Suprapubic skin (tissue), 4 donors: ENCODE measurements around the gene TNNI3K. TPM values are rescaled to one million over a fixed set of nuclear protein-coding genes. Genes with fewer than 3 reads are reported as not detected.

Experiments used
- DNase-seq, 2 donors: peaks; one replicate each; pipeline ENCODE4 v3.0.0-alpha.2; 2019; ENCODE audit warnings: low spot score in 2 of 2
- H3K27ac ChIP-seq: fragments of 200-600 bp; sonication (generic); one replicate; pipeline ENCODE4 v1.5.1; 2019
- H3K27me3 ChIP-seq: fragments of 200-600 bp; sonication (generic); one replicate; pipeline ENCODE4 v1.5.1; 2019
- H3K36me3 ChIP-seq: fragments of 200-600 bp; sonication (generic); one replicate; pipeline ENCODE4 v1.5.1; 2019
- H3K4me1 ChIP-seq: fragments of 200-600 bp; sonication (generic); one replicate; pipeline ENCODE4 v1.5.1; 2019
- H3K4me3 ChIP-seq: fragments of 200-600 bp; sonication (generic); one replicate; pipeline ENCODE4 v1.5.1; 2019; ENCODE audit warnings: mild to moderate bottlenecking
- H3K9me3 ChIP-seq: fragments of 200-600 bp; sonication (generic); one replicate; pipeline ENCODE4 v1.5.1; 2019
- EP300 ChIP-seq: sonication (generic); formaldehyde crosslinking; IDR thresholded peaks from one replicate; pipeline ENCODE4 v1.6.1; 2017; ENCODE audit warnings: antibody characterized with exemption
- POLR2A ChIP-seq, 2 donors: fragments of 450-650 bp; IDR thresholded peaks; one replicate each; pipeline ENCODE4 v1.6.1; 2017; ENCODE audit warnings: antibody characterized with exemption in 2 of 2, mild to moderate bottlenecking in 2 of 2, moderate library complexity in 2 of 2
- POLR2AphosphoS5 ChIP-seq, 3 donors: sonication (generic); formaldehyde crosslinking; IDR thresholded peaks; one replicate each; pipeline ENCODE4 v1.6.1; 2017; ENCODE audit warnings: antibody characterized with exemption in 3 of 3
- WGBS: methylation state at CpG from one replicate; pipeline ENCODE4 v1.1.5; 2018; 5-methylcytosine and 5-hydroxymethylcytosine counted together
- total RNA-seq, 4 donors: library from RNA; depleted of rRNA; stranded (reverse); fragments of >200 nt; gene quantifications; one replicate each; pipeline ENCODE4 v1.1.0, GENCODE V29; 2016
- TF ChIP-seq, protein P1 (sequence below), 2 donors: fragments of 200-600 bp in 1 of 2; fragments of 450-650 bp in 1 of 2; sonication (generic) in 1 of 2; IDR thresholded peaks; one replicate each; pipeline ENCODE4 v1.5.1; 2016 to 2019; ENCODE audit warnings: antibody characterized with exemption in 2 of 2, mild to moderate bottlenecking in 1 of 2, moderate library complexity in 1 of 2

Gene TNNI3K
- total RNA-seq, 4 donors from 2014 or later, result 0.76 to 3.2 (median 1.1) TPM; not detected in 1

DNA sequence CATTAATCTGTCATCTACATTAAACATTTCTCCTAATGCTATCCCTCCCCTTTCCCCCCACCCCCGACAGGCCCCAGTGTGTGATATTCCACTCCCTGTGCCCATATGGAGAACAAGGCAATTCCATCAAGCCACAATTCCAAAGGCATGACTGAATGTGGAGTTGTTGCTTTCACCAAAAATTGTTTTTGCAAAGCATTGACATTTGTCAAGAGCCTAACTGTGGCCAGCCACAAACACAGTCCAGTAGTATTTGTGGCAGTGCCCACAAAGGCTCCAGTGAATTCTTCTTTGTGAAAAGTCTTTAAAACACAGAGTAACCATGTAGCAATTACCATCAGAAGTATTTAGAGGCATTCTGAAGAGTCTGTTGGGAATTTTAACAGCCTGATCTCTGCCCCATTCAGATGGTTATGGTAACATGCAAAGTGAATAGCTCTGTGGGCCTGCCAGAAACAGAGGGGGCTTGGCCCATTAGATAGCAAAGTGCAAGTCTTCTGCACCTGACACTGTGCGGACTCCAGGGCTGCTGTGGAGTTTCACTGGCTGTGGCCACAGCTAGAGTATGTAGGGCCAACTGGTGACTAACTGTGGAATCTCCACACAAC, 288.8 kb downstream of the TNNI3K start:
- H3K27me3 ChIP-seq, result no peaks in the 10 kb centered on the region
- no peaks in the 10 kb centered on the region for H3K36me3 ChIP-seq
- H3K4me3 ChIP-seq, result no peak overlapping the region
- no peak for DNase-seq
- H3K27ac ChIP-seq, result no peak overlapping the region
- 82% methylated on average over 2 of the region's 2 CpGs for WGBS
- no peaks in the 10 kb centered on the region for H3K4me1 ChIP-seq
- no peaks in the 10 kb centered on the region for H3K9me3 ChIP-seq
- TF ChIP-seq POLR2A (IDR thresholded peaks at IDR 0.05) (no peak), POLR2AphosphoS5 (IDR thresholded peaks at IDR 0.05) (no peak), EP300 (no peak)
- TF ChIP-seq, protein P1, sequence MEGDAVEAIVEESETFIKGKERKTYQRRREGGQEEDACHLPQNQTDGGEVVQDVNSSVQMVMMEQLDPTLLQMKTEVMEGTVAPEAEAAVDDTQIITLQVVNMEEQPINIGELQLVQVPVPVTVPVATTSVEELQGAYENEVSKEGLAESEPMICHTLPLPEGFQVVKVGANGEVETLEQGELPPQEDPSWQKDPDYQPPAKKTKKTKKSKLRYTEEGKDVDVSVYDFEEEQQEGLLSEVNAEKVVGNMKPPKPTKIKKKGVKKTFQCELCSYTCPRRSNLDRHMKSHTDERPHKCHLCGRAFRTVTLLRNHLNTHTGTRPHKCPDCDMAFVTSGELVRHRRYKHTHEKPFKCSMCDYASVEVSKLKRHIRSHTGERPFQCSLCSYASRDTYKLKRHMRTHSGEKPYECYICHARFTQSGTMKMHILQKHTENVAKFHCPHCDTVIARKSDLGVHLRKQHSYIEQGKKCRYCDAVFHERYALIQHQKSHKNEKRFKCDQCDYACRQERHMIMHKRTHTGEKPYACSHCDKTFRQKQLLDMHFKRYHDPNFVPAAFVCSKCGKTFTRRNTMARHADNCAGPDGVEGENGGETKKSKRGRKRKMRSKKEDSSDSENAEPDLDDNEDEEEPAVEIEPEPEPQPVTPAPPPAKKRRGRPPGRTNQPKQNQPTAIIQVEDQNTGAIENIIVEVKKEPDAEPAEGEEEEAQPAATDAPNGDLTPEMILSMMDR (IDR thresholded peaks at IDR 0.05), result no peak

DNA sequence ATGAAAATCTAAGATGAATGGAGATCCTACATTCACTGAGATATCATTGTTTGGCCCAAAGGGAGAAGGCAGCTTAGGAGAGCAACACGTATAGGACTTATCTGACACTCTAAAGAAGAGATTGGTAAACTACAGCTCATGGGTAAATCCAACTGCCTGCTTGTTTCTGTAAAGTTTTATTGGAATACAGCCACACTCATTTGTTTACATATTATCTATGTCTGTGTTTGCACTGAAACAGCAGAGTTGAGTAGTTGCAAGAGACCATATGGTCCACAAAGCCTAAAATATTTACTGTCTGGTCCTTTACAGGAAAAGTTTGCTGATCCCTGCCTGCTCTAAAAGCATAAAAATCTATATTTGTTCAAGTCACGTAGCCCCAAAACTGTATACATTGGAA, 291.5 kb downstream of the TNNI3K start:
- TF ChIP-seq, protein P1 (IDR thresholded peaks at IDR 0.05), result no peak
- TF ChIP-seq POLR2A (IDR thresholded peaks at IDR 0.05) (no peak), EP300 (no peak), POLR2AphosphoS5 (IDR thresholded peaks at IDR 0.05) (no peak)
- Histone ChIP-seq H3K4me1 (no peaks in the 10 kb centered on the region), H3K27ac (no peak overlapping the region), H3K9me3 (no peaks in the 10 kb centered on the region), H3K27me3 (no peaks in the 10 kb centered on the region), H3K36me3 (no peaks in the 10 kb centered on the region), H3K4me3 (no peak overlapping the region)
- 70% methylated on average over 2 of the region's 2 CpGs for WGBS
- no peak for DNase-seq

DNA sequence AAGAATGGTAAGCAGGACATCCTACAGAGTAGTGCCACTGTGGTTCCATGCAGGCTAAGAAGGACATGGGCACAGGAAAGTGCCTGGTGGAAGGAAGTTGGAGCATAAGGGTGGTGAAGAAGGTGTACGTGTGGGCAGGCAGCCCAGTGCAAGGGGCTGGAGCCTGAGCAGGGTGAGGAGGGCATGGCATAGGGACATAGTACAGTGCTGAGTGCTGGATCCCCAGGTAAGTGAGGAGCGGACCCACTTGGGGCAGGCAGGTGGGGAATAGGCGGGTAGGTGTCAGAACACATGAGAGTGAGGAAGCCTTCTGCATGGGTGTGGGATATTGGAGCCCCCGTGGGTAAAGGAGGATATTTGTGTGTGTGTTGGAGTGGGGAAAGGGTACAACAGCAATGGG, 292.9 kb downstream of the TNNI3K start:
- 82% methylated on average over 4 of the region's 4 CpGs for WGBS
- Histone ChIP-seq H3K4me1 (no peaks in the 10 kb centered on the region), H3K27me3 (no peaks in the 10 kb centered on the region), H3K4me3 (no peak overlapping the region), H3K9me3 (no peaks in the 10 kb centered on the region), H3K27ac (no peak overlapping the region), H3K36me3 (no peaks in the 10 kb centered on the region)
- no peak for TF ChIP-seq EP300
- TF ChIP-seq, protein P1 (IDR thresholded peaks at IDR 0.05), result no peak
- TF ChIP-seq POLR2A (IDR thresholded peaks at IDR 0.05), result no peak
- TF ChIP-seq POLR2AphosphoS5 (IDR thresholded peaks at IDR 0.05), result no peak
- no peak for DNase-seq

DNA sequence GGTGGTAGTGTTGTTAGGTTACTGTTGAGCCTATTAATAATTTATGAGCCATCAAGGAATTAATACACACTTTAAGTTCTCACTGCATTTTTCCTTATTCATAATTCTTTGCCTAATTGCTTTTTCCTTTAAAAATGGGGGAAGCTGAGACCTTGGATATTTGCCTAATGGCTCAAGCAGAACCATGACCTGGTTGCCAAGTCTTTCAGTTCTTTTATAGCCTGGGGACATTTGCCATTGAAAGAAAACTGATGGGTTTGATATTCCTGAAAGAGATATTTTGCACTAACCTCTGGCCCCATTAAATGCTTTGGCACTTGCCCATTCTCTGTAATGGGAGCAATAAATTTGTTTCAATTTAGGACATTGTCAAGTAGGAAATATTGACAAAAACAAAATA, 295.7 kb downstream of the TNNI3K start:
- Histone ChIP-seq H3K27me3 (no peaks in the 10 kb centered on the region), H3K4me1 (no peaks in the 10 kb centered on the region), H3K9me3 (no peaks in the 10 kb centered on the region), H3K27ac (no peak overlapping the region), H3K36me3 (no peaks in the 10 kb centered on the region), H3K4me3 (no peak overlapping the region)
- no peak for DNase-seq
- TF ChIP-seq, protein P1 (IDR thresholded peaks at IDR 0.05), result no peak
- no peak for TF ChIP-seq POLR2AphosphoS5 (IDR thresholded peaks at IDR 0.05)
- no peak for TF ChIP-seq POLR2A (IDR thresholded peaks at IDR 0.05)
- TF ChIP-seq EP300, result no peak

DNA sequence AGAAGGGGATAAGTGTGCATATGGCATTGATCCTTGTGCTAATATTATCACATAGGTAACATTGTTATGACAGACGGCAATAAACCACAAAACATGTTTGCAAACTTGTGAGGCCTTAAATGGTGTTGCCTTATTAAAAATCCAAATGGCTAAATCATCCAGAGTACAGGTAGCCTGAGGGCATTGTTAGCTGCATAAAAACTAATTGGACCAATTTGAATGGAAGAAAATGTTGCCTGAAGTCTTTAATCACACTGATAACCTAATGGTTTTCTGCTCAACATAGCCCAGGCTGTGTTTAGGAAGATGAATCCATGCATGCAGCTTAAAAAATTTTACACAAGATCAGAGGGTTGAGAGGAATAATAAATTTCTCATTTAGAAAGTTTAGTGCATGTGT, 296.6 kb downstream of the TNNI3K start:
- no peaks in the 10 kb centered on the region for H3K4me1 ChIP-seq
- no peak overlapping the region for H3K27ac ChIP-seq
- H3K9me3 ChIP-seq, result no peaks in the 10 kb centered on the region
- TF ChIP-seq, protein P1 (IDR thresholded peaks at IDR 0.05), result no peak
- TF ChIP-seq POLR2AphosphoS5 (IDR thresholded peaks at IDR 0.05), result no peak
- no peak for TF ChIP-seq EP300
- TF ChIP-seq POLR2A (IDR thresholded peaks at IDR 0.05), result no peak
- no peaks in the 10 kb centered on the region for H3K36me3 ChIP-seq
- no peak overlapping the region for H3K4me3 ChIP-seq
- no peak for DNase-seq
- 58% methylated on average over 1 of the region's 1 CpG for WGBS
- no peaks in the 10 kb centered on the region for H3K27me3 ChIP-seq
